GM18519 (cell line): ENCODE data around the gene NDUFV1.
"Not testable (repeated sequence)": the region's sequence is repeated elsewhere in the genome, so short reads cannot be mapped to it uniquely, and the experiment has no call there.

Experiments
- ATAC-seq: cut with Tn5 transposase; IDR thresholded peaks from one replicate; pipeline ENCODE4 v1.9.1; 2021; ENCODE audit warnings: mild to moderate bottlenecking, moderate library complexity; ENCODE audit not compliant: unreplicated experiment, low FRiP score

Gene NDUFV1

GRCh38 chr11:67651976-67652781 is 45.4 kb downstream of the NDUFV1 start:
- no peak for ATAC-seq

- ATAC-seq, result no peak
Measured at GRCh38 chr11:67652965-67653845, 46.5 kb downstream of the NDUFV1 start.

DNA sequence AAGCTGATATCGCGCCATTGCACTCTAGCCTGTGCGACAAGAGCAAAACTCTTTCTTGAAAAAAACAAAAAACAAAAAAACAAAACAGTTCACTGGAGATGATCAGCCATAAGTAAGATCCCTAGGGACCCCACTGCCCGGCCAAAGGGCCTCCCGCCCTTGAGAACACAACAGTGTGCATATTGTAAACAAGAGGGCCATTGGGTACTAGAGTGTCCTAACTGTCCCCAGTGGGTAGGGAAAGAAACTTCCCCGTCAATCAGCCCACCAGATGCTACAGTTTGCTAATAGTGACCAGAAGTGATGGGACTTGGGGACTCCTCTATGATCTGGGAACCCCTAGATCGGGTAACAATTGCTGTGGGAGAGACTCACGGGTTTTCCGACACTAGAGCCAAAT is 47.5 kb downstream of the NDUFV1 start:
- no peak for ATAC-seq

DNA sequence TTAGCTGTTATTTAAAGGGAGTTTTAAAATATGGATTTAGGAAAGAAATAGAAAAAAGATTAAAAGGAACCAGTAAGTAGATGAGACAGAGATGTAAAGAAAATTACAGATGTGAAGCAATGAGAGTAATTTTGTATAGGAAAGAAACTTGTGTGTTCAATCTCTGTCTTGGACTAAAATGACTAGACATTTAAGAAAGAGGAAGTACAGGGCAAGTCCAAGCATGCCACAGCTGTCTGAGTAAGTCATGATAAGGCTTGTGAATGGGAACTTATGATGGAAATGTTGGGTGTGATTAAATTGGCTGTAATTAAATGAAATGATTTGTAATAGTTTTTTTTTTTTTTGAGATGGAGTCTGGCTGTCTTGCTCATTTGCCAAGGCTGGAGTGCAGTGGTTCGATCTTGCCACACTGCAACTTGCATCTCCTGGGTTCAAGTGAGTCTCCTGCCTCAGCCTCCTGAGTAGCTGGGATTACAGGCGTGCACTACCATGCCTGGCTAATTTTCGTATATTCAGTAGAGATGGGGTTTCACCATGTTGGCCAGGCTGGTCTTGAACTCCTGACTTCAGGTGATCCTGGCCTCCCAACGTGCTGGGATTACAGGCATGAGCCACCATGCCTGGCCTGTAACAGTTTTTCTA is 49.7 kb downstream of the NDUFV1 start:
- no peak for ATAC-seq

GRCh38 chr11:67657300-67657699 is 50.6 kb downstream of the NDUFV1 start:
- ATAC-seq, result no peak

DNA sequence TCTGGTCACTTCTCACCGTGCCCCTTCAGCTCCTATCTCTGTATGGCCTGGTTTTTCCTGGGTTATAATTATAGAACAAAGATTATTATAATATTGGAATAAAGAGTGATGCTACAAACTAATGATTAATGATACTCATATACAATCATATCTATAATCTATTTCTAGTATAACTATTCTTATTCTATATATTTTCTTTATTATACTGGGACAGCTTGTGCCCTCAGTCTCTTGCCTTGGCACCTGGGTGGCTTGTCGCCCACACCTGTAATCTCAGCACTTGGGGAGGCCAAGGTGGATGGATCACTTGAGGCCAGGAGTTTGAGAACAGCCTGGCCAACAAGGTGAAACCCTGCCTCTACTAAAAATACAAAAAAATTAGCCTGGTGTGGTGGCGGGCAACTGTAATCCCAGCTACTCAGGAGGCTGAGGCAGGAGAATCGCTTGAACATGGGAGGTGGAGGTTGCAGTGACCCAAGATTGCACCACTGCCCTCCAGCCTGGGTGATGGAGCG is 53.0 kb downstream of the NDUFV1 start:
- not testable (repeated sequence) for ATAC-seq

GRCh38 chr11:67660752-67661151 is 54.0 kb downstream of the NDUFV1 start:
- not testable (repeated sequence) for ATAC-seq
